Retinal pigment epithelial cell (primary cell): Measurements from ENCODE around the gene TET1.

Experiments
- DNase-seq: peaks from one replicate; pipeline ENCODE4 v3.0.0-alpha.2; 2010; ENCODE audit warnings: low read depth
- H3K4me3 ChIP-seq: 2 replicates; pipeline ENCODE4 v1.5.1; 2011; ENCODE audit warnings: mild to moderate bottlenecking, low read length, control low read depth, moderate library complexity
- CTCF ChIP-seq: conservative IDR thresholded peaks from 2 replicates; pipeline ENCODE4 v1.5.1; 2011; ENCODE audit warnings: low read depth, low read length, control low read depth, inconsistent platforms

Gene TET1

GRCh38 chr10:68720793-68721672, 160.9 kb downstream of the TET1 start, which contains the start of gene CCAR1:
Gene CCAR1 (plus strand): TSS chr10:68721239. CDS start chr10:68722505, 1,266 bp downstream.
- no peak for TF ChIP-seq CTCF
- peak within 1 kb of the TSS; percentile 87 for H3K4me3 ChIP-seq
- DNase-seq = peak; percentile 97

GRCh38 chr10:68721673-68722335, 161.7 kb downstream of the TET1 start:
- no peak for TF ChIP-seq CTCF
- H3K4me3 ChIP-seq = peak overlapping the region; percentile 87
- DNase-seq = no peak

GRCh38 chr10:68725016-68725415, 164.9 kb downstream of the TET1 start:
- no peak overlapping the region for H3K4me3 ChIP-seq
- no peak for DNase-seq
- no peak for TF ChIP-seq CTCF

GRCh38 chr10:68727146-68727545, 167.0 kb downstream of the TET1 start:
- H3K4me3 ChIP-seq = no peak overlapping the region
- TF ChIP-seq CTCF = no peak
- no peak for DNase-seq

- H3K4me3 ChIP-seq = no peak overlapping the region
- no peak for TF ChIP-seq CTCF
- no peak for DNase-seq
These were observed 172.5 kb downstream of the TET1 start for GRCh38 chr10:68732651-68733050.

GRCh38 chr10:68734349-68734748, 174.2 kb downstream of the TET1 start:
- H3K4me3 ChIP-seq = no peak overlapping the region
- TF ChIP-seq CTCF = no peak
- no peak for DNase-seq
